PFSK-1 (cell line): ENCODE measurements around the gene DENND1B.

Experiments
- FOXP2 ChIP-seq: optimal IDR thresholded peaks from 2 replicates; pipeline ENCODE3; 2011; ENCODE audit warnings: borderline replicate concordance, control low read depth, inconsistent platforms; ENCODE audit not compliant: insufficient read depth; ENCODE audit errors: extremely low read length, extremely low read depth
- POLR2AphosphoS5 ChIP-seq: IDR thresholded peaks from 2 replicates; pipeline ENCODE4 v1.6.1; 2012; ENCODE audit warnings: low read depth, mild to moderate bottlenecking, control low read depth, low read length, moderate library complexity
- SIN3A ChIP-seq: IDR thresholded peaks from 2 replicates; pipeline ENCODE4 v1.6.1; 2012; ENCODE audit warnings: mild to moderate bottlenecking, low read length, moderate library complexity, borderline replicate concordance; ENCODE audit not compliant: insufficient read depth
- TAF1 ChIP-seq: IDR thresholded peaks from 2 replicates; pipeline ENCODE4 v1.6.1; 2012; ENCODE audit warnings: low read length, control low read depth, borderline replicate concordance; ENCODE audit not compliant: insufficient read depth
- TF ChIP-seq, protein P1 (sequence below), 2 experiments: IDR thresholded peaks; 2 replicates each; pipeline versions ENCODE4 v1.6.1 to v1.8.0; 2011 to 2012; ENCODE audit warnings: low read depth in 2 of 2, low read length in 2 of 2, control low read depth in 1 of 2, inconsistent platforms in 1 of 2, mild to moderate bottlenecking in 1 of 2, moderate library complexity in 1 of 2; ENCODE audit not compliant: insufficient read depth in 1 of 2

The DENND1B gene

DNA sequence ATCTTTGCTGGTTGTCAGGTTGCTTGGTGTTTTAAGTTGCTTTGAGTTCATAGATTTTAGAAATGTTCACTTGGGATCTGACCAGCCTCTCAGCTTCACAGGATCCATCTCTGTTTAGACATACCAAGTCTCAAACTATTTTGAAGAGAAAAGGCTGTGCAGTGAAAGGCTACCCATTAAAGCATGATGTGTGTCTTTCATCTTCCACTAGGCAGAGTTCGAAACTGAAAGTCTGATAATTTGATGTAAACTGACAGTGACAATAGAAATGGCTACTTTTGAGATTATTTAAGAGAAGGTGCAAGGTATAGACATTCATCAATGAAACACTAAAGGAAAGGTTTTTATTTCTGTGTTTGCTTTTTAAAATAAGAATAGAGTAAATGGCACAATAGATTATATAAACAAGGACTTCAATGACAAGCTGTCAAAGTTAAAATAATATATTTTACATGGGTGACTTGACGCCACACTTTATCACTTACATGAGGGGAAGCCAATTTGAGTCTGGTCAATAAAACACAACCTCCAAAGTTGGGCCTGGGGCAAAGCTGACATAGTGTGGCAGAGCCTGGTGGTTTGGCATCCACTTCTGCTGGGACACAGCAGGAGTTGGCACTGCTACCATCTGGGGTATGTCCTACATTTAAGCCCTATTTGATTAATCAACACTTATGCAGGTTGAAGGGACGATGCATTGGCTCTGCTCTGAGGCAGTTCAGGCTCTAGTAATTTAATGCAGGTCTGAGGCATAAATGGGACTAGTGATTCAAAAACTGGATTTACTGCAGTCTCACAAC lies 309.6 kb downstream of the DENND1B start:
- TF ChIP-seq SIN3A (no peak), POLR2AphosphoS5 (no peak), TAF1 (no peak)
- TF ChIP-seq, protein P1, sequence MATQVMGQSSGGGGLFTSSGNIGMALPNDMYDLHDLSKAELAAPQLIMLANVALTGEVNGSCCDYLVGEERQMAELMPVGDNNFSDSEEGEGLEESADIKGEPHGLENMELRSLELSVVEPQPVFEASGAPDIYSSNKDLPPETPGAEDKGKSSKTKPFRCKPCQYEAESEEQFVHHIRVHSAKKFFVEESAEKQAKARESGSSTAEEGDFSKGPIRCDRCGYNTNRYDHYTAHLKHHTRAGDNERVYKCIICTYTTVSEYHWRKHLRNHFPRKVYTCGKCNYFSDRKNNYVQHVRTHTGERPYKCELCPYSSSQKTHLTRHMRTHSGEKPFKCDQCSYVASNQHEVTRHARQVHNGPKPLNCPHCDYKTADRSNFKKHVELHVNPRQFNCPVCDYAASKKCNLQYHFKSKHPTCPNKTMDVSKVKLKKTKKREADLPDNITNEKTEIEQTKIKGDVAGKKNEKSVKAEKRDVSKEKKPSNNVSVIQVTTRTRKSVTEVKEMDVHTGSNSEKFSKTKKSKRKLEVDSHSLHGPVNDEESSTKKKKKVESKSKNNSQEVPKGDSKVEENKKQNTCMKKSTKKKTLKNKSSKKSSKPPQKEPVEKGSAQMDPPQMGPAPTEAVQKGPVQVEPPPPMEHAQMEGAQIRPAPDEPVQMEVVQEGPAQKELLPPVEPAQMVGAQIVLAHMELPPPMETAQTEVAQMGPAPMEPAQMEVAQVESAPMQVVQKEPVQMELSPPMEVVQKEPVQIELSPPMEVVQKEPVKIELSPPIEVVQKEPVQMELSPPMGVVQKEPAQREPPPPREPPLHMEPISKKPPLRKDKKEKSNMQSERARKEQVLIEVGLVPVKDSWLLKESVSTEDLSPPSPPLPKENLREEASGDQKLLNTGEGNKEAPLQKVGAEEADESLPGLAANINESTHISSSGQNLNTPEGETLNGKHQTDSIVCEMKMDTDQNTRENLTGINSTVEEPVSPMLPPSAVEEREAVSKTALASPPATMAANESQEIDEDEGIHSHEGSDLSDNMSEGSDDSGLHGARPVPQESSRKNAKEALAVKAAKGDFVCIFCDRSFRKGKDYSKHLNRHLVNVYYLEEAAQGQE (IDR thresholded peaks at IDR 0.05; ENCODE audit: insufficient read depth in 1 of 2, low read depth in 2 of 2, low read length in 2 of 2), result no peak

DNA sequence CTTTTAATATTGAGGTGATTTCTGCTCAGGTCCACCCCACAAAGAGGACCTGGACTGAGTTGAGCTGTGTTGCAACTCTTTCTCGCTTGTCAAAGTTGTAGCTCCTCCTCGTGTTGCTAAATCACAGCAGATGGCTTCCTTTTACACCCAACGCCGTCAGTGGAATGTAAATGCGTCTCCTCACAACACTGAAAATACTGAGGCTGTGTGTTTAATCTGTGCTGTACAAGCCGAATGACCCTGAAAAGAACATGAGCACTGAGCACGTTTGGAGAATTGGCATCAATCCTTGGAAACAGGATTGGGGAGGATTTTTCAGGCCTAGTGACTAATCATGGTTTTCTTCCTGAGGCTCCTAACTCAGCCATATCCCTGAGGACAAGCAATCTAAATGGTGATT lies 311.2 kb downstream of the DENND1B start:
- TF ChIP-seq FOXP2 (no peak), SIN3A (no peak)
- TF ChIP-seq, protein P1 (IDR thresholded peaks at IDR 0.05; ENCODE audit: insufficient read depth in 1 of 2, low read depth in 2 of 2, low read length in 2 of 2), result no peak

DNA sequence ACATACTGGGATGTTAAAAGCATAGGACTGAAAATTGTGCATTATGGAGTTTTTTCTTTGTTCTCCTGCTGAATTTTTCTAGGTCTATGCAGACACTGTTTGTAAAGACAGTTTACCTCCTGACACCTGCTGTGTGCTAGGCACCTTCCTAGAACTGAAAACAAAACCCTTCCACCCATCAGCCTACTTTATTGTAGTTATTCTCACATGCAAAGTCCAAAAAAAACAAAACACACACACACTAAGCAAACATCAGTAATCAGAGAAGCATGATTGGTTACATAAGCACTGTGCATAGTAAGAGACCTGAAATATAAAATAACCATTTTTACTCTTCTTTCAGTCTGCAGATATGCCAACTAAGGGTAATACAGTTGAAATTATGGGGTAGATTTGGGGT lies 312.1 kb downstream of the DENND1B start:
- TF ChIP-seq FOXP2 (no peak), TAF1 (no peak)
- TF ChIP-seq, protein P1 (IDR thresholded peaks at IDR 0.05; ENCODE audit: insufficient read depth in 1 of 2, low read depth in 2 of 2, low read length in 2 of 2), result no peak

DNA sequence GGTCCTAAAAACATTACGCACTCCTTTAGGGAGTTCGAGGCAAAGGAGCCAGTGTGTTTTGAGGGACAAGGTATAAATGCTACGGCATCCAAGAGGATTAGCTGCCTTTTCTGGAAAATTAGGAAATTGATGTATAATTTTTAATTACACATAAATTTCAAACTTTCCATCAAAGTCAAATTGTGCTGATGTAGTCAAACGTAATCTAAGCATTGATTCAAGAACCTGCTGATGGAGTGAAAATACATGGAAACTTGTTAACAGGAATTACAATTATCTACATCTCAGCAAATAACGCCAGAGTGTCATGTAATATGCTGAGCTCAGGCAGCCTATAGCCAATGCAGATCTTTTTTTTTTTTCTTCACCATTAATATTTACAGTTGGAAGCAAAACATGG lies 312.7 kb downstream of the DENND1B start:
- TF ChIP-seq FOXP2 (no peak), SIN3A (no peak)
